Suprapubic skin (tissue), 4 donors: ENCODE measurements around the gene OSM. TPM values are rescaled to one million over a fixed set of nuclear protein-coding genes. Genes with fewer than 3 reads are reported as not detected.

Experiments used
- DNase-seq, 2 donors: peaks; one replicate each; pipeline ENCODE4 v3.0.0-alpha.2; 2019; ENCODE audit warnings: low spot score in 2 of 2
- H3K27ac ChIP-seq: fragments of 200-600 bp; sonication (generic); one replicate; pipeline ENCODE4 v1.5.1; 2019
- H3K27me3 ChIP-seq: fragments of 200-600 bp; sonication (generic); one replicate; pipeline ENCODE4 v1.5.1; 2019
- H3K36me3 ChIP-seq: fragments of 200-600 bp; sonication (generic); one replicate; pipeline ENCODE4 v1.5.1; 2019
- H3K4me1 ChIP-seq: fragments of 200-600 bp; sonication (generic); one replicate; pipeline ENCODE4 v1.5.1; 2019
- H3K4me3 ChIP-seq: fragments of 200-600 bp; sonication (generic); one replicate; pipeline ENCODE4 v1.5.1; 2019; ENCODE audit warnings: mild to moderate bottlenecking
- H3K9me3 ChIP-seq: fragments of 200-600 bp; sonication (generic); one replicate; pipeline ENCODE4 v1.5.1; 2019
- EP300 ChIP-seq: sonication (generic); formaldehyde crosslinking; IDR thresholded peaks from one replicate; pipeline ENCODE4 v1.6.1; 2017; ENCODE audit warnings: antibody characterized with exemption
- POLR2A ChIP-seq, 2 donors: fragments of 450-650 bp; IDR thresholded peaks; one replicate each; pipeline ENCODE4 v1.6.1; 2017; ENCODE audit warnings: antibody characterized with exemption in 2 of 2, mild to moderate bottlenecking in 2 of 2, moderate library complexity in 2 of 2
- POLR2AphosphoS5 ChIP-seq, 3 donors: sonication (generic); formaldehyde crosslinking; IDR thresholded peaks; one replicate each; pipeline ENCODE4 v1.6.1; 2017; ENCODE audit warnings: antibody characterized with exemption in 3 of 3
- WGBS: methylation state at CpG from one replicate; pipeline ENCODE4 v1.1.5; 2018; 5-methylcytosine and 5-hydroxymethylcytosine counted together
- total RNA-seq, 4 donors: library from RNA; depleted of rRNA; stranded (reverse); fragments of >200 nt; gene quantifications; one replicate each; pipeline ENCODE4 v1.1.0, GENCODE V29; 2016
- TF ChIP-seq, protein P1 (sequence below), 2 donors: fragments of 200-600 bp in 1 of 2; fragments of 450-650 bp in 1 of 2; sonication (generic) in 1 of 2; IDR thresholded peaks; one replicate each; pipeline ENCODE4 v1.5.1; 2016 to 2019; ENCODE audit warnings: antibody characterized with exemption in 2 of 2, mild to moderate bottlenecking in 1 of 2, moderate library complexity in 1 of 2

The OSM gene
- total RNA-seq, 4 donors from 2014 or later, result 0.34 TPM; not detected in 3

GRCh38 chr22:30223303-30223702 lies 43.3 kb downstream of the OSM start:
- peaks cover 4% of the 10 kb centered on the region for H3K27me3 ChIP-seq
- WGBS, result 75% methylated on average over 14 of the region's 15 CpGs
- no peak overlapping the region for H3K4me3 ChIP-seq
- H3K27ac ChIP-seq, result no peak overlapping the region
- TF ChIP-seq EP300 (no peak), POLR2A (IDR thresholded peaks at IDR 0.05) (no peak), POLR2AphosphoS5 (IDR thresholded peaks at IDR 0.05) (no peak)
- TF ChIP-seq, protein P1, sequence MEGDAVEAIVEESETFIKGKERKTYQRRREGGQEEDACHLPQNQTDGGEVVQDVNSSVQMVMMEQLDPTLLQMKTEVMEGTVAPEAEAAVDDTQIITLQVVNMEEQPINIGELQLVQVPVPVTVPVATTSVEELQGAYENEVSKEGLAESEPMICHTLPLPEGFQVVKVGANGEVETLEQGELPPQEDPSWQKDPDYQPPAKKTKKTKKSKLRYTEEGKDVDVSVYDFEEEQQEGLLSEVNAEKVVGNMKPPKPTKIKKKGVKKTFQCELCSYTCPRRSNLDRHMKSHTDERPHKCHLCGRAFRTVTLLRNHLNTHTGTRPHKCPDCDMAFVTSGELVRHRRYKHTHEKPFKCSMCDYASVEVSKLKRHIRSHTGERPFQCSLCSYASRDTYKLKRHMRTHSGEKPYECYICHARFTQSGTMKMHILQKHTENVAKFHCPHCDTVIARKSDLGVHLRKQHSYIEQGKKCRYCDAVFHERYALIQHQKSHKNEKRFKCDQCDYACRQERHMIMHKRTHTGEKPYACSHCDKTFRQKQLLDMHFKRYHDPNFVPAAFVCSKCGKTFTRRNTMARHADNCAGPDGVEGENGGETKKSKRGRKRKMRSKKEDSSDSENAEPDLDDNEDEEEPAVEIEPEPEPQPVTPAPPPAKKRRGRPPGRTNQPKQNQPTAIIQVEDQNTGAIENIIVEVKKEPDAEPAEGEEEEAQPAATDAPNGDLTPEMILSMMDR (IDR thresholded peaks at IDR 0.05), result no peak
- DNase-seq, result no peak
- peaks cover 18% of the 10 kb centered on the region for H3K4me1 ChIP-seq
- H3K36me3 ChIP-seq, result no peaks in the 10 kb centered on the region
- no peaks in the 10 kb centered on the region for H3K9me3 ChIP-seq

GRCh38 chr22:30222321-30222720 lies 44.3 kb downstream of the OSM start:
- Histone ChIP-seq H3K27ac (no peak overlapping the region), H3K36me3 (no peaks in the 10 kb centered on the region), H3K9me3 (no peaks in the 10 kb centered on the region), H3K27me3 (peaks cover 4% of the 10 kb centered on the region), H3K4me1 (peaks cover 15% of the 10 kb centered on the region), H3K4me3 (no peak overlapping the region)
- WGBS, result 84% methylated on average over 4 of the region's 4 CpGs
- no peak for TF ChIP-seq POLR2AphosphoS5 (IDR thresholded peaks at IDR 0.05)
- TF ChIP-seq POLR2A (IDR thresholded peaks at IDR 0.05), result no peak
- no peak for DNase-seq

DNA sequence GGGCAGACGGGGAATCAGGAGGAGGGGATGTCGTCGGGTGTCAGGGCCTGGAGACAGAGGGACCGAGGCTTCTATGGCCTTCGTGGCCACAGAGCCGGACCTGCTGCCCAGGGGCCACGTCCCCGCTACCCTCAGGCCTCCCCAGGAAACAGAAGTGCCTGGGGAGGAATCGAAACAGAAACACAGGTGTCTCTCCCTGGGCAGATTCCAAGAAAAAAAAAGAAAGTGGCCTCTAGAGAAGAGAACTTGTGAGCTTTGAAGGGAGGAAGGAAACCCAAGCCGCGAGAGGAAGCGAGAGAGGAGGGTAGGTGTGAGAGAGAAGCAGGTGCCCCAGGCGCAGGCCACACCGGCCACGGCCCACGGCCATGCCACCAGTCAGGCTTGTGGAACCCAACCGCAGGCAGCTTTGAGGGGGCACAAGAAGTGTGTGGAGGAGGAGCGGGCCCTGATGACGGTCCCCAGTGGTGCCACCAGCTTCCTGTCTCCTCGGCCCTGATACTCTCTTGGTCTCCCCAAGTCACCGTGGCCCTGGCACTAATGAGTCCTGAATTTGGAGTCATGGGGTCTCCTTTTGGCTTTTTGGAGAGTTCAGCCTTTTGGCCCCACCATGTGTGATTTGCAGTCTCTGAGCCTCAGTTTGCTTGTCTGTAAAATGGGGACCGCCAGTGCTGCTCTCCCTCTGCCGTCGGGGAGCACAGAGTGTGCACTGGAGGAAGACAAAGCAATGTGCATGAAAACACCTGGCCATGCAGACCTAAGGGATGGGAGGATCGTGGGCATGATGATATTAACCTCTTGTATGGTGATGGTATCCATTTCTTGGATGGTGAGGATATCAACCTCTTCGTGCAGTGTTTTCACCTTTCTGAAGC lies 45.3 kb downstream of the OSM start:
- TF ChIP-seq, protein P1 (IDR thresholded peaks at IDR 0.05), result no peak

DNA sequence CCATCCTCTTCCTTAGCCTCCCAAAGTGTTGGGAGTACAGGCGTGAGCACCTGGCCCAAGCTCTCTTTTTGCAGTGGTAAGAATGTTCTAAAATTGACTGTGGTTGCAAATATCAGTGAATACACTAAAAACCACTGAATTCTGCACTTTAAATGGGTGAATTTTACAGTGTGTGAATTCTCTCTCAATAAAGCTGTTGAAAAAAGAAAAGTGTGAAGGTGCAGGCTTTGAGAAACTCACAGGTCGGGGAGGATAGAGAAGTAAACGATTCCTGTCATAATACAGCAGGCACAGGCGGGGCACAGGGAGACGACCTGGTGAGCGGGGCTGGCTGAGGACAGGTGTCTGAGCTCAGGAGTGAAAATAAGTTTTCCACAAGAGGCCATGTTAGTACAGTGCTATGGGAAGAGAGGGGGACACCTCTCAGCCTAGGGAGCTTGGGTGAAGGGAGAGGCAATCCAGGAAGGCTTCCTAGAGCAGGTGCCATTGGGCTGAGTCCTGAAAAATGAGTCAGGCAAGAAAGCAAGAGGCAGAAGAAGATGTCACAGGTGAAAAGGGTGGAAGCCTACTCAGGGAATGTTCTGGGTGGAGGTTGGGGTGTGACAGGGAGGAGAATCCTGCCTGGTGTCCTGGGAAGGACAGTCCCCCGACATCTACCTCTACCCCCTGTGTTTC lies 46.2 kb downstream of the OSM start:
- no peak overlapping the region for H3K4me3 ChIP-seq
- no peaks in the 10 kb centered on the region for H3K36me3 ChIP-seq
- no peaks in the 10 kb centered on the region for H3K9me3 ChIP-seq
- H3K27ac ChIP-seq, result no peak overlapping the region
- 84% methylated on average over 7 of the region's 7 CpGs for WGBS
- TF ChIP-seq POLR2A (IDR thresholded peaks at IDR 0.05) (no peak), POLR2AphosphoS5 (IDR thresholded peaks at IDR 0.05) (no peak), EP300 (no peak)
- TF ChIP-seq, protein P1 (IDR thresholded peaks at IDR 0.05), result no peak
- H3K4me1 ChIP-seq, result peaks cover 15% of the 10 kb centered on the region
- peaks cover 4% of the 10 kb centered on the region for H3K27me3 ChIP-seq
- no peak for DNase-seq

More for the DNA sequence above, 45.3 kb downstream of the OSM start:
- no peak overlapping the region for H3K4me3 ChIP-seq
- no peaks in the 10 kb centered on the region for H3K36me3 ChIP-seq
- H3K9me3 ChIP-seq, result no peaks in the 10 kb centered on the region
- H3K4me1 ChIP-seq, result peaks cover 15% of the 10 kb centered on the region
- 73% methylated on average over 23 of the region's 26 CpGs for WGBS
- H3K27ac ChIP-seq, result no peak overlapping the region
- peaks cover 4% of the 10 kb centered on the region for H3K27me3 ChIP-seq
- no peak for DNase-seq

GRCh38 chr22:30219668-30220278 lies 46.9 kb downstream of the OSM start:
- no peaks in the 10 kb centered on the region for H3K9me3 ChIP-seq
- no peak overlapping the region for H3K4me3 ChIP-seq
- TF ChIP-seq POLR2AphosphoS5 (IDR thresholded peaks at IDR 0.05), result no peak
- TF ChIP-seq EP300, result no peak
- TF ChIP-seq, protein P1 (IDR thresholded peaks at IDR 0.05), result no peak
- no peak for TF ChIP-seq POLR2A (IDR thresholded peaks at IDR 0.05)
- peaks cover 4% of the 10 kb centered on the region for H3K27me3 ChIP-seq
- no peak overlapping the region for H3K27ac ChIP-seq
- H3K4me1 ChIP-seq, result peaks cover 15% of the 10 kb centered on the region
- H3K36me3 ChIP-seq, result no peaks in the 10 kb centered on the region
- DNase-seq, result no peak
